Bone marrow (tissue), 2 donors: Measurements from ENCODE around the gene GSG1L.
"Not testable (repeated sequence)": the region's sequence is repeated elsewhere in the genome, so short reads cannot be mapped to it uniquely, and the experiment has no call there.

ENCODE experiments used
- DNase-seq, 2 donors: peaks; one replicate each; lab custom pipeline; 2025; lab: John Stamatoyannopoulos, UW

Gene GSG1L

DNA sequence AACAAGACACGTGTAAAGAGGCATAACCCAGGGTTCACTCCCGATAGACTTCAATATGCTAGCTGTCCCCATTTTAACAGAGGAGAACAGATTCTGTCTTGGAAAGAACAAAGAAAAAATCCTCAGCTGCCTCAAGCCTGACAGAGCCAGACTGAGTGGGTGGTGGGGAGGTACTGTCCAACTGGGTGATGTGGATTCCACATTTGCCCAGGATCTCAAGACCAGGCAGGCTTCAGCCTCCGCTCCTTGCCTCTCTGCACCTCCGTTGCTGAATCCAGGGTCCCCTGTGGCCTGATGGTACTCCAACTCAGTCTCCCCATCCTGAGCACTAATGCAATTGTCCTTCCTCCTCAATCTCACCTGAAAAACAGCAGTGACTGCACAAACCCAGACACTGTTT, 163.8 kb downstream of the GSG1L start:
- DNase-seq: no peak

GRCh38 chr16:27894386-27894785, 169.1 kb downstream of the GSG1L start:
- DNase-seq: no peak

DNA sequence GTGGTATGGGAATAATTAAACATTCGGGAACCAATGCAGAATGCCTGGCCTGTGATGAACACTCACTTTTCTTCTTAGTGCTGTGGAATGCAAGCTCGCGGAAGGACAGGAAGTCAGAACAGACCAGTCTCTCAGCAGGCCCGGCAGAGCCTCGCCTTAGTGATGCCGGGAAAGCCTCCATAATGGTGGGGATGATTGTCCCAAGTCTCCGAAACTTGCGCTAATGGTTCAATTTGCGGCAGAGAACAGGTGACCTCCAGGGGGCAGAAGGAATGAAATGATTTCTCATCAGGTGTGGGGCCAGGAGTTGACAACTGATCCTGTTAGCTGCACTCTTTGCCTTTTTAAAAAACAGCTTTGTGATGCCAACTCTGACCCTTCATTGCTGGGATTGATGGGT, 170.6 kb downstream of the GSG1L start:
- no peak for DNase-seq

- no peak for DNase-seq
Measured at GRCh38 chr16:27890866-27891265, 172.6 kb downstream of the GSG1L start.

- DNase-seq: no peak
Measured at GRCh38 chr16:27890006-27890405, 173.5 kb downstream of the GSG1L start.

DNA sequence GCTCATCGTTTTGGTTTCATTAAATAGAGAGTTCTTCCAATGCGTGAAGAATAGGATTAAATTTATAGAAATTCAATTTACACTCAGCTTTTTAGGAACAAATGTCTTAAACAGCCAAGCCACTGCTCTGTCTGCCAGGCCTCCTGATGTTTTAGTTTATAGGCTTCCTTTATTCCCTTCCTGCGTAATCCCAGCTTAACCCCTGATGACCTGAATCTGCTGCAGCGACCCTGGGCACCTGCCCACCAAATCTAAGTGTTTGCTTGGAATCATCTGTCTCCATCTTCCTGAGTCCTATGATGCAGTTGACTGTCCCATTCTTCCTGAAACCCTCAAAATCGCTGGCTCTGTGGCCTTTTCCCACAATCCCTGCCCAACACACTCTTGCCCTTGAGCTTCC, 179.9 kb downstream of the GSG1L start:
- DNase-seq: no peak

GRCh38 chr16:27880287-27880686, 183.2 kb downstream of the GSG1L start:
- no peak for DNase-seq

- no peak for DNase-seq
Measured at GRCh38 chr16:27879601-27880247, 183.8 kb downstream of the GSG1L start.

- DNase-seq: not testable (repeated sequence)
Measured at GRCh38 chr16:27872627-27873026, 190.9 kb downstream of the GSG1L start.

DNA sequence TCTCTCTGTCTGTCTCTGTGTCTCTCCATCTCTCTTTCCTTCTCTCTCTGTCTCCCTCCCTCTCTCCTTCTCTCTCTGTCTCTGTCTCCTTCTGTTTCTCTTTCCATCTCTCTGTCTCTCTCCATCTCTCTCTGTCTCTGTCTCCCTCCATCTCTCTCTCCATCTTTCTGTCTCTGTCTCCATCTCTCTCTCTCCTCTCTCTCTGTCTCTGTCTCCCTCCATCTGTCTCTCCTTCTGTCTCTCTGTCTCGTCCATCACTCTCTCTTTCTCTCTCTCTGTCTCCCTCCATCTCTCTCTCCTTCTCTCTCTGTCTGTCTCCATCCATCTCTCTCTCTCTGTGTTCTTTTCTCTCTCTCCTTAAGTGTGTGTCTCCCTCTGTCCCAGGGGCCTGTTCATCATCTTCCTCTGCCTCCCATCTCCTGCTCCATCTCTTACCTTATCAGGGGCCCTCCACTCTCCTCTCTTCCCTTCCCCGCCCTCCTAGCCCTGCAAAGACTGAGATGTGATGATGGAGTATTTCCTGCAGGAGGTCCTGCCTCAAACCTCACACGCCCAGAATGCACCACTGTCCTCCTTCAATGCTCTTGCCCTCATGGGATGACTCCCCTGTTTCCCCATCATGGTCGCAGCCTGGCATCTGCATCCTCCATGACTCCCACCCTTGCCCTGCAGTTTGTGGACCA, 193.3 kb downstream of the GSG1L start:
- no peak for DNase-seq

- no peak for DNase-seq
Measured at GRCh38 chr16:27869411-27869810, 194.1 kb downstream of the GSG1L start.

- no peak for DNase-seq
Measured at GRCh38 chr16:27868180-27868579, 195.3 kb downstream of the GSG1L start.

DNA sequence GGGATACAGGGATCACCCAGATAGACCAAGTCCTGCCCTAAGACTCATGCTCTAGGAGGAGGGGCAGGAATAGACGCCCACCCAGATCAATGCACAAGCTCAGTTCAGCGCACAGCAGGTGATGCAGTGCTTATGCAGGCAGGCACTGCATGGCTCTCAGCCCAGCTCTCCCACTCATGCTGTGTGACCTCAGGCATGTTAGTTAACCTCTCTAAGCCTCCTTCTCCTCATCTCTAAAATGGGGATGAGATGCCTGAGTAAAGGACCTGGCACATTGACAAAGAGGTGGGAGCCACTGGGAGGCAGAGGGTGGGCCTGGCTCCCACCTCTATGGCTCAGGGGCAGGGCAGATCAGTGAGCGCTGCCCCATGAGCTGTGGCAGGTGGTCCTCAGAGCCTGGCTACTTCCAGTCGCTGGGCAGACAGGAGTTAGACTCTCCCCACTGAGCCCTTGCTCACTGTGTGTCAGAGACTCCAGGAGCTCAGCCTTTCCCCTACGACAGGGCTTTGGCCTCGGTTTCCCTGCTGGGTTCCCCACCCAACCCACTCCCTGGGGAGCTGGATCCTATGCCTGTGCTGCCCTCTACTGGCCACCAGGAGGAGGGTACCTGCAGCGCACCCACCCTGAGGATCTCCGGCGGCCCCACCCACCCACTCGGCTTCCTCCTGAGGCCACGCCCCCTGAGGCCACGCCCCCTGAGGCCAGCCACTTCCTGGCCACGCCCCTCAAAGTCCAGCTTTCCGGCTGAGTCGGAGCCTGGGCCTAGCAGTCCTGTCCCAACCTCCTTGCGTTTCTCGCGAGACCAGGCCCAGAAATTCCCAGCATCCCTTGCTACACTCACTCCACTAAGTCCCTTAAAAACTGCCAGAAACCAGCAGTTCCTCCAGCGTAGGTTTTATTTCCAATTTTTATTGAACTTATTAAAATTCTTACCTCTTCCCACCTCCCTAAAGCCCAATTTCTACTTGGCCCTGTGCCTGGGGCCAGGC, 196.1 kb downstream of the GSG1L start:
- DNase-seq: peak; percentile 3 to 30

DNA sequence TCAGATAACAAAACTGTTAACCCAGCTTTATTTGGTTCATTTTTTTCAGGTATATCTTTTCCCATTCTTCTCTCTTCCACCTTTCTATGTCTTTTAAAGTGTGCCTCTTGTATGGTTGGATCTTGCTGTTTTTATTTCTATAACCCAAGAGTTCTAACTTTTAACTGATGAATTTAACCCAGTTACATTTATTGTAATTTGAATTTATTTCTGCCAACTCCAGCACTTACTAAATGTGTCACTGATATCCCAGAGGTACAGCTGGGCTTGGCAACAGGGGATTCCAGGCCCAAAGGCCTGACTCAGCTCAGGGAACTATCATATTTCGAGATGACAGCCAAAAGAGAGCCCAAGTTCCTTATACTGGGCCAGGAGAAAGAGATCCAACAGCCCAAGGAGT, 200.1 kb downstream of the GSG1L start:
- no peak for DNase-seq

DNA sequence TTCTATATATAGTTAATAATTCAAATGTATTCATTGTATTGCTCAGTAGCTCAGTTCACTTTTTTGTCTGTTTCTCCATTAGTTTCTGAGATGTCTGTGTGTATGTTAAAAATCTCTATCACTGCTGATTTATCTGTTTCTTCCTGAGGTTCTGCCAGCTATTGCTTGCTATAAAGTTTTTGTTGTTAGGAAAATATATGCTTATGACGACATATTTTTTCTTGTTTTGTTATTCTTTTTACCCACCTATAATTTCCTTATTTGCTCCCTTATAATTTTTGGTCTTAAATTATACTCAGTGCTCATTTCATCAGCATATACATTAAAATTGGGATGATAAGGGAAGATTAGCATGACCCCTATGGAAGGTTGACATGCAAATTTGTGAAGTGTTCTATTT, 200.6 kb downstream of the GSG1L start:
- DNase-seq: no peak

- DNase-seq: no peak
Measured at GRCh38 chr16:27860091-27860490, 203.4 kb downstream of the GSG1L start.

DNA sequence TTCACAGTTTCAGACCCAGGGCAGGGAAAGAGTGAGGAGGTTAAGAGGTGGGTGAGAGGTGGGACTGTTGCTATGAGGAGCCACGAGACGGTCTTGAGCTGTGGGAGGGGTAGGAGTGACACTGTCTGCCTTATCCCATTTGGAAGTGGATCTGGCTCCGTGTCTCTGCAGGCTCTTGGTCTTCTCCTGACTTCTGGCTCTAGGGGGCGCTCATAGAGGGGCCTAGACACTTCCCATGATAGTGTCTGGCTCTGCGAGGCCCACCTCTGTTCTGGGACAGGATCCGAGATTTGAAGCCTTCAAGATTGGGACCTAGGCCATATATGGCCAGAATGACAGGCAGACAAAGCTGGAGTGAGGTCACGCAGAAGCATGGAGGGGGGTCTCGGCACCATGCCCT, 204.5 kb downstream of the GSG1L start:
- DNase-seq: no peak

DNA sequence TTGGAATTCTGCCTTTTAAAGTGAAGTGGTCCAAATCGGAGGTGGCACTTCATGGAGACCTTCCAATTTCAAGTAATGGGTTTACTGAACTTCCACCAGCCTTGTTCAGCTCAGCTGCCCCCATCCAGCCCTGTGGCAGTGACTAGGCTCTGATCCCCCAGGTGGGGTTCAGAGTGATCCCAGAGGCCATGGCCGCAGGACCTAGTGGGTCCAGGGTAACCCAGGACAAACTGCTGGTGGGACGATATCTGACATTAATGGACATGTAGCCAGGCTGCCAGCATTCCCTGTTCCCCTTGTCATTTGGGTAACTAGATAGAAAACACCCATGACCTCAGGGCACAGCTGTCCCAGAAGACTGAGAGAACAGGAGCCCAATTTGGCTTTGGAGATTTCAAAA, 209.9 kb downstream of the GSG1L start:
- DNase-seq: no peak

GRCh38 chr16:27853101-27853500, 210.4 kb downstream of the GSG1L start:
- DNase-seq: no peak

DNA sequence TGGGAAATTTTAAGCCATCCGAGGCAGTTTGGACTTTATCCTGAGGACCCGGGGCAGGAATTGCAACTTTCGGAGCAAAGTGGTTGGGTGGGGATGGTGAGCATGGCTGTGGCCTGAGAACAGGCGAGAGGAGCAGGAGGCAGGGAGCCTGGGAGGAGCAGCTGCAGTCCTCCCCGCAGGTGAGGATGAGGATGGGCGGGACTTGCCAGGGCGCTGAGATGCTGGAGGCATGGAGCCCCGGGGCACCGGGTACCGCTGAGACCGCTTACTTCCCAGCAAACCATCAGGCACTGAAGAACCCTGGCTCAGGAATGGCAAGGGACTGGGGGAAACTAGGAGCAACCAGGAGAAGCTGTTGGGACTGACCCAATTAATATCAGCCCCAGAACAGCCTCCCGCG, 210.8 kb downstream of the GSG1L start:
- no peak for DNase-seq

GRCh38 chr16:27852116-27852515, 211.4 kb downstream of the GSG1L start:
- no peak for DNase-seq

DNA sequence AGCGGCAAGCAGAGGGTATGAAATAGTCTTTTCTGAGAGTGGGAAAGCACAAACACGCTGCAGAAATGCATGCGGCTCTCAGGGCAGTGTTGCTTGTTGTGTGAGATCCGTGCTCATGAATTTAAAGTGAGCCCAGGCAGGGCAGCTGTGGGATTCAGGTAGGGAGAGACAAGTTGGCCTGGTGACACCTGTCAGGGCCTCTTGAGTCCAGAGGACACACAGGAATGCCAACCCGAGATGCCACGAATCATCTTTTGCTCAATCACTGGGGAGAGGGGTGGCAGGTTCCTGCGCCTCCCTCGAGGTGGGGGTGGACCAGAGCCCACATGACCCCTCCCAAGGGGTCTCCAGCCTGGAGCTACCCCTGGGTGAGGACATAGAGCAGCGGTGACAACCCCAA, 211.9 kb downstream of the GSG1L start:
- no peak for DNase-seq

GRCh38 chr16:27849621-27850020, 213.9 kb downstream of the GSG1L start:
- DNase-seq: no peak
